Fibroblast of mammary gland (primary cell): ENCODE measurements around the gene SPHKAP.
A peak's percentile ranks its signal among the peaks of the same experiment; 100 is the strongest.
"Not testable (repeated sequence)": the region's sequence is repeated elsewhere in the genome, so short reads cannot be mapped to it uniquely, and the experiment has no call there.

Source experiments
- DNase-seq: peaks from one replicate; pipeline ENCODE4 v3.0.0-alpha.2; 2010; ENCODE audit warnings: low read depth
- H3K4me3 ChIP-seq: 2 replicates; pipeline ENCODE4 v1.5.1; 2011; ENCODE audit warnings: low read depth, mild to moderate bottlenecking, low read length, moderate library complexity; ENCODE audit not compliant: control insufficient read depth
- CTCF ChIP-seq: conservative IDR thresholded peaks from 2 replicates; pipeline ENCODE4 v1.5.1; 2011; ENCODE audit warnings: low read depth, low read length, inconsistent platforms; ENCODE audit not compliant: control insufficient read depth, insufficient read depth

The SPHKAP gene

GRCh38 chr2:228181098-228182019 lies at the start of gene SPHKAP:
SPHKAP (minus strand) TSS chr2:228181687; CDS start chr2:228181598, 89 bp downstream.
- TF ChIP-seq CTCF, result no peak
- no peak within 1 kb of the TSS for H3K4me3 ChIP-seq
- DNase-seq, result no peak

GRCh38 chr2:228227466-228227865 lies 46.0 kb upstream of the SPHKAP start:
- H3K4me3 ChIP-seq, result no peak overlapping the region
- no peak for DNase-seq
- no peak for TF ChIP-seq CTCF

- DNase-seq, result peak; percentile 2
- H3K4me3 ChIP-seq, result no peak overlapping the region
- TF ChIP-seq CTCF, result no peak
Measured at GRCh38 chr2:228224410-228224809, 42.9 kb upstream of the SPHKAP start.

- not testable (repeated sequence) for DNase-seq, H3K4me3 ChIP-seq
Measured at GRCh38 chr2:228218593-228218992, 37.1 kb upstream of the SPHKAP start.

- DNase-seq, result no peak
- no peak overlapping the region for H3K4me3 ChIP-seq
- TF ChIP-seq CTCF, result no peak
Measured at GRCh38 chr2:228197504-228197903, 16.0 kb upstream of the SPHKAP start.

GRCh38 chr2:228180181-228181097 lies 1.0 kb downstream of the SPHKAP start:
- DNase-seq, result no peak
- TF ChIP-seq CTCF, result no peak
- H3K4me3 ChIP-seq, result no peak overlapping the region

GRCh38 chr2:228167290-228167689 lies 14.2 kb downstream of the SPHKAP start:
- H3K4me3 ChIP-seq, result no peak overlapping the region
- DNase-seq, result no peak
- TF ChIP-seq CTCF, result no peak
